CD4-positive, alpha-beta T cell treated with Interleukin-2 at 100 ng/mL for 4 hours (primary cell): Measurements from ENCODE around the gene GCH1.
"Not testable (repeated sequence)": the region's sequence is repeated elsewhere in the genome, so short reads cannot be mapped to it uniquely, and the experiment has no call there.

ENCODE experiments used
- DNase-seq: peaks from one replicate; pipeline ENCODE4 v3.0.0-alpha.2; 2020; ENCODE audit warnings: low spot score

The GCH1 gene

GRCh38 chr14:54908190-54908589, 5.6 kb upstream of the GCH1 start:
- DNase-seq, result peak; percentile 28

GRCh38 chr14:54906075-54906474, 3.4 kb upstream of the GCH1 start:
- no peak for DNase-seq

GRCh38 chr14:54902143-54902520, 494 bp downstream of the GCH1 start:
- DNase-seq, result peak; percentile 81

- no peak for DNase-seq
These were observed 1.1 kb downstream of the GCH1 start for GRCh38 chr14:54901380-54902142.

- no peak for DNase-seq
These were observed 3.1 kb downstream of the GCH1 start for GRCh38 chr14:54899573-54899972.

- DNase-seq, result not testable (repeated sequence)
These were observed 4.6 kb downstream of the GCH1 start for GRCh38 chr14:54897809-54898555.

- DNase-seq, result no peak
These were observed 6.9 kb downstream of the GCH1 start for GRCh38 chr14:54895683-54896082.

- DNase-seq, result no peak
These were observed 7.6 kb downstream of the GCH1 start for GRCh38 chr14:54894995-54895394.

- peak; percentile 66 for DNase-seq
These were observed 9.4 kb downstream of the GCH1 start for GRCh38 chr14:54893151-54893760.

- no peak for DNase-seq
These were observed 11.0 kb downstream of the GCH1 start for GRCh38 chr14:54891471-54892245.

- DNase-seq, result no peak
These were observed 11.8 kb downstream of the GCH1 start for GRCh38 chr14:54890788-54891187.

GRCh38 chr14:54889919-54890318, 12.7 kb downstream of the GCH1 start:
- DNase-seq, result no peak

GRCh38 chr14:54882521-54882920, 20.1 kb downstream of the GCH1 start:
- DNase-seq, result no peak

- DNase-seq, result peak; percentile 37
These were observed 20.7 kb downstream of the GCH1 start for GRCh38 chr14:54881761-54882401.

- peak; percentile 37 for DNase-seq
These were observed 21.3 kb downstream of the GCH1 start for GRCh38 chr14:54881235-54881760.

- DNase-seq, result no peak
These were observed 25.0 kb downstream of the GCH1 start for GRCh38 chr14:54877703-54878021.

GRCh38 chr14:54877015-54877702, 25.5 kb downstream of the GCH1 start:
- no peak for DNase-seq

- not testable (repeated sequence) for DNase-seq
These were observed 27.0 kb downstream of the GCH1 start for GRCh38 chr14:54875648-54876047.

- not testable (repeated sequence) for DNase-seq
These were observed 32.2 kb downstream of the GCH1 start for GRCh38 chr14:54870154-54871090.

- no peak for DNase-seq
These were observed 35.6 kb downstream of the GCH1 start for GRCh38 chr14:54867011-54867410.
